ENCODE measurements around the gene RNASEH2C. TPM values are rescaled to one million over a fixed set of nuclear protein-coding genes. Genes with fewer than 3 reads are reported as not detected.
A peak's percentile ranks its signal among the peaks of the same experiment; 100 is the strongest.

RNASEH2C gene
- total and polyA plus RNA-seq, 2 of the 13 experiments (the other 11 are each of a cell fraction or from before 2014, with no cell fraction given), result 27.4 to 50.9 TPM

DNA sequence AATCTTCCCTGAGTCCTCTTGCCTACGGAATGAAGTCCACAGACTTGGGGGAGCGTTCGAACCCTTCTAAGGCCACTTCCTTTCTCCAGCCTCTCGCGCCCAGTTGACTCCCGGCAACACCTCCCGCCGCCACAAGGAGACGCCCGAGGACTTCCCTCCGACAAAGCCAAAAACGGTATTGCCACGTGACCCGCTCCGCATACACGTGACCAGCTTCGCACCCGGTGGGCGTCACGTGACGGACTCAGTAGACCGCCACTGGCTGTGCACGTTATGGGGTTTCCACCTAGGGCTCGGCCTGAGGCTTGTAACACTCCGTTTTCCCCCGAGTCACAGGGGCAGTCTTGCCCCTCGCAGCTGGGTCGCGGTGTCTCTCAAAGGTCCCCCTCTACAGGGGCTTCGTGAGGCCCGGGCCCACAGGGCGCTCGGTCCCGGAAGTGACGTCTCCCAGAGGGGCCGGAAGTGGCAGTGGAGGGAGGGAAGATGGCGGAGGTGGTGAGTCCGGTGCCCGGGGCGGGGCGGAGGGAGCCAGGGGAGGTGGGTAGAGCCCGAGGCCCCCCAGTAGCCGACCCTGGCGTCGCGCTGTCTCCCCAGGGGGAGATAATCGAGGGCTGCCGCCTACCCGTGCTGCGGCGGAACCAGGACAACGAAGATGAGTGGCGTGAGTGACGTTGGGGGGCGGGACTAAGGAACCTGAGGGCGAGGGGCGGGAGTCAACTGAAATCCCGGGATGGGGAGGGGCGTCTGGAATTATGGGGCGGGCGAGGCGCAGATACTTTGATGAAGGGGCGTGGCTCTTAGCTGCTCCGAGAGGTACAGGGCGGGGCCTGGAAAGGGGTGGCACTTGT, 8.6 kb downstream of the RNASEH2C start, which contains the start of gene KAT5 (continued):
- TF ChIP-seq, protein P1, sequence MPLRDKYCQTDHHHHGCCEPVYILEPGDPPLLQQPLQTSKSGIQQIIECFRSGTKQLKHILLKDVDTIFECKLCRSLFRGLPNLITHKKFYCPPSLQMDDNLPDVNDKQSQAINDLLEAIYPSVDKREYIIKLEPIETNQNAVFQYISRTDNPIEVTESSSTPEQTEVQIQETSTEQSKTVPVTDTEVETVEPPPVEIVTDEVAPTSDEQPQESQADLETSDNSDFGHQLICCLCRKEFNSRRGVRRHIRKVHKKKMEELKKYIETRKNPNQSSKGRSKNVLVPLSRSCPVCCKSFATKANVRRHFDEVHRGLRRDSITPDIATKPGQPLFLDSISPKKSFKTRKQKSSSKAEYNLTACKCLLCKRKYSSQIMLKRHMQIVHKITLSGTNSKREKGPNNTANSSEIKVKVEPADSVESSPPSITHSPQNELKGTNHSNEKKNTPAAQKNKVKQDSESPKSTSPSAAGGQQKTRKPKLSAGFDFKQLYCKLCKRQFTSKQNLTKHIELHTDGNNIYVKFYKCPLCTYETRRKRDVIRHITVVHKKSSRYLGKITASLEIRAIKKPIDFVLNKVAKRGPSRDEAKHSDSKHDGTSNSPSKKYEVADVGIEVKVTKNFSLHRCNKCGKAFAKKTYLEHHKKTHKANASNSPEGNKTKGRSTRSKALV (CRISPR knock-in tag; IDR thresholded peaks at IDR 0.05), result 0 out of 2 replicates have a peak, but pooled peaks have one; percentile 59
- peak; percentile 99 for TF ChIP-seq ZNF350 (CRISPR knock-in tag; IDR thresholded peaks at IDR 0.05; ENCODE audit: borderline replicate concordance, low read depth)
- TF ChIP-seq ZSCAN21 (CRISPR knock-in tag; IDR thresholded peaks at IDR 0.05; ENCODE audit: borderline replicate concordance), result peak; percentile 98
- 0 out of 2 replicates have a peak, but pooled peaks have one; percentile 8 for TF ChIP-seq ZNF24 (IDR thresholded peaks at IDR 0.05)
- no peak for TF ChIP-seq FOXA1 (IDR thresholded peaks at IDR 0.05)
- TF ChIP-seq FOXA1 (CRISPR knock-in tag; IDR thresholded peaks at IDR 0.05), result peak; percentile 15; the same call in 1 of the 2 replicates
- no peak; the same call in 1 of the 2 replicates for TF ChIP-seq SALL2 (CRISPR knock-in tag; IDR thresholded peaks at IDR 0.05)
- TF ChIP-seq ZNF124 (CRISPR knock-in tag; IDR thresholded peaks at IDR 0.05), result peak; percentile 44; the same call in 1 of the 2 replicates
- TF ChIP-seq, protein P2, sequence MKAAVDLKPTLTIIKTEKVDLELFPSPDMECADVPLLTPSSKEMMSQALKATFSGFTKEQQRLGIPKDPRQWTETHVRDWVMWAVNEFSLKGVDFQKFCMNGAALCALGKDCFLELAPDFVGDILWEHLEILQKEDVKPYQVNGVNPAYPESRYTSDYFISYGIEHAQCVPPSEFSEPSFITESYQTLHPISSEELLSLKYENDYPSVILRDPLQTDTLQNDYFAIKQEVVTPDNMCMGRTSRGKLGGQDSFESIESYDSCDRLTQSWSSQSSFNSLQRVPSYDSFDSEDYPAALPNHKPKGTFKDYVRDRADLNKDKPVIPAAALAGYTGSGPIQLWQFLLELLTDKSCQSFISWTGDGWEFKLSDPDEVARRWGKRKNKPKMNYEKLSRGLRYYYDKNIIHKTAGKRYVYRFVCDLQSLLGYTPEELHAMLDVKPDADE (CRISPR knock-in tag; IDR thresholded peaks at IDR 0.05), result no peak
- no peak for TF ChIP-seq NFE2 (CRISPR knock-in tag; IDR thresholded peaks at IDR 0.05)
- peak; percentile 93 for TF ChIP-seq ELF1 (CRISPR knock-in tag; IDR thresholded peaks at IDR 0.05)
- TF ChIP-seq ZKSCAN5 (CRISPR knock-in tag; IDR thresholded peaks at IDR 0.05), result no peak; the same call in 1 of the 2 replicates
- no peak for TF ChIP-seq HNRNPUL1 (IDR thresholded peaks at IDR 0.05; ENCODE audit: low read depth, low read length)
- peak; percentile 88 for TF ChIP-seq KLF6 (CRISPR knock-in tag; IDR thresholded peaks at IDR 0.05)
- no peak for TF ChIP-seq ZNF367 (CRISPR knock-in tag; IDR thresholded peaks at IDR 0.05; ENCODE audit: borderline replicate concordance)
- 0 out of 2 replicates have a peak, but pooled peaks have one; percentile 48 for TF ChIP-seq ZSCAN22 (CRISPR knock-in tag; IDR thresholded peaks at IDR 0.05)
- peak; percentile 97 for TF ChIP-seq ZNF776 (CRISPR knock-in tag; IDR thresholded peaks at IDR 0.05)
- peak; percentile 96 for TF ChIP-seq HIVEP1 (CRISPR knock-in tag; IDR thresholded peaks at IDR 0.05)
- TF ChIP-seq SRY (CRISPR knock-in tag; IDR thresholded peaks at IDR 0.05), result peak; percentile 98
- TF ChIP-seq, protein P3, sequence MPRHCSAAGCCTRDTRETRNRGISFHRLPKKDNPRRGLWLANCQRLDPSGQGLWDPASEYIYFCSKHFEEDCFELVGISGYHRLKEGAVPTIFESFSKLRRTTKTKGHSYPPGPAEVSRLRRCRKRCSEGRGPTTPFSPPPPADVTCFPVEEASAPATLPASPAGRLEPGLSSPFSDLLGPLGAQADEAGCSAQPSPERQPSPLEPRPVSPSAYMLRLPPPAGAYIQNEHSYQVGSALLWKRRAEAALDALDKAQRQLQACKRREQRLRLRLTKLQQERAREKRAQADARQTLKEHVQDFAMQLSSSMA (CRISPR knock-in tag; IDR thresholded peaks at IDR 0.05), result peak; percentile 95; the same call in 1 of the 2 replicates
- peak; percentile 84 for TF ChIP-seq CBX1 (IDR thresholded peaks at IDR 0.05; ENCODE audit: low read depth)
- TF ChIP-seq SNAI1 (CRISPR knock-in tag; IDR thresholded peaks at IDR 0.05; ENCODE audit: borderline replicate concordance), result peak; percentile 98; the same call in 1 of the 2 replicates
- TF ChIP-seq ARNT (IDR thresholded peaks at IDR 0.05), result no peak
- peak; percentile 94 for TF ChIP-seq ZNF589 (CRISPR knock-in tag; conservative IDR thresholded peaks at IDR 0.05)
- TF ChIP-seq SIX1 (CRISPR knock-in tag; IDR thresholded peaks at IDR 0.05; ENCODE audit: borderline replicate concordance), result no peak
- TF ChIP-seq, protein P4, sequence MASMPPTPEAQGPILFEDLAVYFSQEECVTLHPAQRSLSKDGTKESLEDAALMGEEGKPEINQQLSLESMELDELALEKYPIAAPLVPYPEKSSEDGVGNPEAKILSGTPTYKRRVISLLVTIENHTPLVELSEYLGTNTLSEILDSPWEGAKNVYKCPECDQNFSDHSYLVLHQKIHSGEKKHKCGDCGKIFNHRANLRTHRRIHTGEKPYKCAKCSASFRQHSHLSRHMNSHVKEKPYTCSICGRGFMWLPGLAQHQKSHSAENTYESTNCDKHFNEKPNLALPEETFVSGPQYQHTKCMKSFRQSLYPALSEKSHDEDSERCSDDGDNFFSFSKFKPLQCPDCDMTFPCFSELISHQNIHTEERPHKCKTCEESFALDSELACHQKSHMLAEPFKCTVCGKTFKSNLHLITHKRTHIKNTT (CRISPR knock-in tag; IDR thresholded peaks at IDR 0.05), result no peak
